Central memory CD4-positive, alpha-beta T cell (primary cell): Measurements from ENCODE around the gene HAVCR1.
"Not testable (repeated sequence)": the region's sequence is repeated elsewhere in the genome, so short reads cannot be mapped to it uniquely, and the experiment has no call there.

Experiments
- DNase-seq: peaks from one replicate; pipeline ENCODE4 v3.0.0; 2022
- total RNA-seq, 3 experiments: gene quantifications; one replicate each; lab custom pipeline; 2026; lab: John Stamatoyannopoulos, UW

The HAVCR1 gene
- total RNA-seq = 0.04 to 2.9 (median 0.87) reads per million in 3 experiments

DNA sequence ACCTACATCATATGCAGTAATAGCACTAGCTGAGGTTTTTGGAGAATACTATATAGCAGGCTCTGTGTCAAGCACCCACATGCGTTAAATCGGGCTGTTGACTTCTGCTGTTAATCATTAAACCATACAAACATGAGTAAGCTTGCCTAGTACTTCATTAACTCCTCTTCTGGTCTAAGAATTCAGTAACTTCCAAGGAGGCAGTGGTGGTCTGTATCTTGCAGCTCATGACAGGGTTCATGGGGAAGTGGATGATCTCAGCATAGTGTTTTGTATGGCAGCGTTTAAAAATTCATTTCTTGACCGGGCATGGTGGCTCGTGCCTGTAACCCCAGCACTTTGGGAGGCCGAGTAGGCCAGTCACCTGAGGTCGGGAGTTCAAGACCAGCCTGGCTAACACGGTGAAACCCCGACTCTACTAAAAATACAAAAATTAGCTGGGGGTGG lies at the start of gene HAVCR1:
HAVCR1 (minus strand) TSS at position 24 of the 447 bp plus-strand sequence. CDS start 1,173 bp downstream, outside the sequence.
- DNase-seq = no peak

DNA sequence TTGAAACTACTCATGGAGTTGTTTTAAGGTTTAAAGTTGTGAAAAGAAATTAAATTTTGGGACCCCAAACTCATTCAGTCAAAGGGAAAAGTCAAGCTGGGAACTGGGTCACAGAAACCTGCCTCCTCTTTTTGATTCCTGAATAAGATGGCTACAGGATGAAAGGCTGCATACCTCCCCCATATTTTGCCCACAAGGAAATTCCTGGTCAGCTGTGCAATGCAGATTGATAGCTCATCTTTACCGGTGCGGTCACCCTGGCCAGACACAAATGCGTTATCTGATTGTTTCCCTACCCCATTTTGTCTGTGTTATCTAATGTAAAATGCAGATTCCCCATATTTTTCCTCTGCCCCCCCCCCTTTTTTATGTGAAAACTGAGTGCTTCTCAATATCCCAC lies 48.6 kb upstream of the HAVCR1 start:
- DNase-seq = no peak

DNA sequence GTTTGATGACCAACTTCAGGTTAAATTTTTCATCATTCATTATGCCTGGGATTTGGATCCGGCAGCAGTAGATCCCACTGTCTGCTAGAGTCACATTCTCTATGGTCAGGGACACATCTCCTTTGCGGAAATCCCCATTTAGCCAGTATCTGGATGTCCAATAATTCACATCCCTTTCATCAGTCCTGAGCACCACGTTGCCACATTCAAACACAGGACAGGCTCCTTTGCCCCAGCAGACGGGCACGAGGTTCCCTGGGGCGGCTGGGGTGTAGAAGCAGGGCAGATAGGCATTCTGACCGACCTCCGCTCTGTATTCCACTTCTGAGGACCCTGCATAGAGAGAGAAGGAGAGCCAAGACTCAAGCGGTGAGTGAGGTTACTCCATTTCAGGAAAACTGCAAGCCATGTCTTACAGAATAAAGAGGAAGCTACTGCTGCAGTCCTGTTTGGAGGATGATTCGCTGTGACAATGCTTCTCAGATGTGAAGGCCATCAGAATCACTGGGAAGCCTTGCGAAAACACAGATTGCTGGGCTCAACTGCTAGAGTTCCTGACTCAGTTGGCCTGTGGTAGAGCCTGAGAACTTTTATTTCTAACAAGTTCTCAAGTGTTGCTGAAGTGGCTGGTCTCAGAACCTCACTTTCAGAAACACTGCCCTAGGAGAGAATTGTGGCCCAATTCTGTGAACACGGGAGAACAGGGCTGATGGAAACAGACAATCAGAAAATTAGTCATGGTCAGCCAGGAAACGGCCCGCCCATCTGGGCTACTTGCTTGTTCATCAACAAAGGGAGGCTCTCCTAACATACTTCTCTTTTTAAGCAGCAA lies 47.9 kb upstream of the HAVCR1 start:
- DNase-seq = no peak

DNA sequence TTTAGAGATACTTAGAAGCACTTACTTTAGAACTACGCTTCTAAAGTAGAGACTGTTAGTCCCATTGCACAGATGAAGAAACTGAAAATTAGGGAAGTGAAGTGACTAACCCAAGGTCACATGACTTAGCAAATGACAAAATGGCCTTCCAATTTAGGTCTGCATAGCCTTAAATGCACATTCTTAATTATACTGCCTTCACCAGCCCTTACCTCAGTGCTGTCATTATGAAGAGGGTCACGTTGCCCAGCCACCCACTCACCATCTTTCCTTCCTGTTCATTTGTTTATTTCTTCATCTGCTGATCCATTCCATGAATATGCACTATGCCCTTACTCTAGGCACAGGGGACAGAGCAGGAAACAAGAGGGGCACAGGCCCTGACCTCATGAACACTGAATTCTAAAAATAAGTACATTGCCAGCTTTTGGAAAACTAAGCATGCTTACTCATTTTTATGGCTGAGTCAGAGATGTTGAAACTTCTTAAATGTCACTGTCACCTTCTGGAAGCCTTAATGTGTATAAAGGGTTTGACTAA lies 41.3 kb upstream of the HAVCR1 start:
- DNase-seq = no peak

DNA sequence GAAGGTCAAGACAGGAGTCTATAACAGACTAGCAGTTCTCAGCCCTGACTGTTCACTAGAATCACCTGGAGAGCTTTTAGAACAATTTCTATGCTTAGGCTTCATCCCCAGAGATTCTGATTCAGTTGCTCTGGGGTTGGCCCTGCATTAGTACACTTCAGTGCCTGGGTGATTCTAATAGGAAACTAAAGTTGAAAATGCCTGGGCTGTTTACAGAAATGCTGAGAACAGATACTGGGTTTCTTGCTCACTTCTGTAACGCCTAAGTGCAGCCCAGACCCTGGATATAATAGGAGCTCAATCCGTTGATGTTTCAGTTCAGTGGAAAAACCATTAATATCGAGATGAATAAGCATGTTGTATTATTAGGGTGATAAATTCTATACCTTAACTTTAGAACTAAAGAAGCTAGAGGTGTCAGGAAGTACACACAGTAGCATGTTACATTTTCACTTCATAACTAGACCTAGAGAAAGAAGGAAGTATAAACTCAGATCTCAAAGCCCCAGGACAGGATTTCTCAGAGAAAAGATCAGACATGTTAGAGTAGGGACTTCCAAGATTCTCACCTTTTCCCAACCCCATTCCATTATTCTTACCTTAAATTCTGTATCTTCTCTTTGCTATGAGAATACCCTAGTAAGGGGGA lies 29.6 kb upstream of the HAVCR1 start:
- DNase-seq = no peak

DNA sequence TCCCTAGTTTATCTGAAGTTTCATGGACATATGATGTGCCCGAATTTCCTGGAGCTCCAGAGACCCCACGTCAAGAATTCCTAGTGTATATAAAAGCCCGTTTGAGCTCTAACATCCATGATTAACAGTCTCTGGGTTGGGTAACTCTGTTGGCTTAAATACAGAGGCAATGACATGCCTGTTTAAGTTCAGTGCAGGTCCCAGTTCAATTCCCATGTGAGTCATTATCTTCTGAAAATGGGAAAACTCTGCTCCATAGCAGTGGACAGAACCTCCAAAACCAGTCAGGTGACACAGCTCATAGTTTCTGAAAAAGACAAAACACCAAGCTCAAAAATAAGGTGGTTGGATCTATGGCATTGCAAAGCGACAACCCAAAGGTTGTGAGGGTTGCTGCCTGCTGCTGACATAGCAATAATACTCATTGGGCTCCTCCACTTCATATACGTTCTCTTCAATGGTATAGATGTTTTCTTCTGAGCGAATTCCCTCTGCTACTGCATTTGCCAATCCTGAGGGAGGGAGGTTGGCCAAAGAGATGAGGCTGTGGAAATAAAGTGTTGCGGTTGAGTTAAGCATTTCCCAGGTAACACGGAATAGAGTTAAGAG lies 27.9 kb upstream of the HAVCR1 start:
- DNase-seq = no peak

DNA sequence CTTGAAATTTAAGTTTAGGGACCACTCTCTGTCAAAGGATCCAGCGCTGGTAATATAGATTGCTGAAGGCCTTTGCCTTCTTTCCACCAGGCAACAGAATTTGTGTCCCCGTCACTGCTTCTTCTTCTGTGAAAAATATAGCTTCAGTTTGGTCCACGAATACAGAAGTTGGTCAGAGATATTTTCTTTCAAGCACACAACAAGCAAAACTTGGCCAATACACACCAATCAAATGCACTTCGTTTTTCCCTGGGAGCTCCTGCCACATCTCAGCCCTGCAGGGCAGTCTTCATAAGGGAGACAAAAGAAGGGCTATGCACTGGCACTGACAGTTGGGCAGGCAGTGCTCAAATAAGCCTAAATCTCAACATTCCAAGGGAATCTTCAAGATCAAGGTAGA lies 27.0 kb upstream of the HAVCR1 start:
- no peak for DNase-seq

DNA sequence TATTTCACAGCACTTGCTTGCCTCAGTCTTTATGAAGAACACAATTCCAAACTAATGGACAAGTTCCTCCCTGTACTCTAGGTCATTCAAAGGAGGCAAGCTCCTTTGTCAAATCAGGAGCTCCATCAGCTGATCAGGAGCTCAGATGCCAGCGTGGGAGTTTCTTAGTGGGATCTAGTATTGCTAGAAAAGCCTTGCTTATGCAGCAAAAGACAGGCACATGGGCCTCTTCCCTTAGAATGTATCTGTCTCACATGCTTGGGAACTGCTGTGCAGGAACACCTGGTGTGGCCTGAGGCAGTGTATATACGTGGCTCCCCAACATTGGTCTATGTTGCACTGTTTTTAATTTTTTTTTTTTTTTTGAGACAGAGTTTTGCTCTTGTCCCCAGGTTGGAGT lies 21.4 kb upstream of the HAVCR1 start:
- no peak for DNase-seq

DNA sequence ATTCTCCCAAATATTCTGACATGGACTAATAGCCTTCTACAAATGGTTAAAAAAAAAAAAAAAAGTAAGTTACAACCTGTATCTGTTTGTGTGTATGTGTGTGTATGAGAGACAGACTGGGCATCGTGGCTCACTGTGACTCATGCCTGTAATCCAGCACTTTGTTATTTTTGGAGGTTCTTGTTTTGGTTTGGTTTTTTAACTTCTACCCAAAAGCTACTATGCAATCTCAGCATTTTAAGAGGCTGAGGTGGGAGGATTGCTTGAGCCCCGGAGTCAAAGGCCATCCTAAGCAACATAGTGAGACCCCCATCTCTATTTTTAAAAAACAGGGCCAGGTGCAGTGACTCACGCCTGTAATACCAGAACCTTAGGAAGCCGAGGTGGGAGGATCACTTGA lies 17.6 kb upstream of the HAVCR1 start:
- DNase-seq = no peak

DNA sequence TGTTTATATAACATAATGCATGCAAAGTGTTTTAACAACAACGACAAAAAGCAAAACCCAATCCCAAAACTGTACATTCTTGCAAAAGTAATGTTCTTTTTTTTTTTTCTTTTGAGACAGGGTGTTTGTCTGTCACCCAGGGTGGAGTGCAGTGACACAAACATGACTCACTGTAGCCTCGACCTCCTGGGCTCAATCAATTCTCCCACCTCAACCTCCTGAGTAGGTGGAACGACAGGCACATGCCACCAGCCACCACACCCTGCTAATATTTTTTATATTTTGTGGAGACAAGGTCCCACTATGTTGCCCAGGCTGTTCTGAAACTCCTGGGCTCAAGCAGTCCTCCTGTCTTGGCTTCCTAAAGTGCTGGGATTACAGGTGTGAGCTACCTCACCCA lies 13.6 kb upstream of the HAVCR1 start:
- DNase-seq = no peak

DNA sequence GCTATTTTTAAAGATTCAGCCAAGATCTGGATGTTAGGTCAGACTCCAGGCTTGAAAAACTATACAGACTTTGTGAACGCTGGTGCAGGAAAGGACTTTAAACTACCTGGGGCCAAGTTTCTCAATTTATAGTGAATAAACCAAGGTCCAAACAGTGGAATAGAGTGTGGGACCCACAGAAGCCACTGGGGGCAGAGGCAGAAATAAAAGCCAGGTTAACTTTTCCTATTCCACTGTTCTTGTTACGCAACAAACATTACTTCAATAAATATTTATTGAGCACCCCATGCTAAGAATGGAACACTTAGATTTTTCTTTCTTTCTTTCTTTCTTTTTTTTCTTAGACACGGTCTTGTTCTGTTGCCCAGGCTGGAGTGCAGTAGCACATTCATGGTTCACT lies 11.0 kb upstream of the HAVCR1 start:
- no peak for DNase-seq

DNA sequence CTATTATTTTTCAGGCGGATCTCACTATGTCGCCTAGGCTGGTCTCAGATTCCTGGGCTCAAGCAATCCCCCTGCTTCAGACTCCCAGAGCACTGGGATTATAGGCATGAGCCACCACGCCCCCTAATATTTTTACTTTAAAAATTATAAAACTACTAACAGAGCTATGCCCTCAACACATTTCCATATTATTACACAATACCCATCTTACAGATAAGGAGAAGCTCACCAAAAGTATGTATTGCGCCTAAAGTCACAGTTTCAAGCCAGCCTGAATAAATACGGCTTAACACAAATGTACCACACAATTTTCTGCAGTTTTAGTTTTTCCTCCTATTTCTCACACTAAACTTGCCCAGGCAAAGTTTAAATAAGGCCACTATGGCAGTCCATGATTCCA lies 9.9 kb upstream of the HAVCR1 start:
- no peak for DNase-seq

DNA sequence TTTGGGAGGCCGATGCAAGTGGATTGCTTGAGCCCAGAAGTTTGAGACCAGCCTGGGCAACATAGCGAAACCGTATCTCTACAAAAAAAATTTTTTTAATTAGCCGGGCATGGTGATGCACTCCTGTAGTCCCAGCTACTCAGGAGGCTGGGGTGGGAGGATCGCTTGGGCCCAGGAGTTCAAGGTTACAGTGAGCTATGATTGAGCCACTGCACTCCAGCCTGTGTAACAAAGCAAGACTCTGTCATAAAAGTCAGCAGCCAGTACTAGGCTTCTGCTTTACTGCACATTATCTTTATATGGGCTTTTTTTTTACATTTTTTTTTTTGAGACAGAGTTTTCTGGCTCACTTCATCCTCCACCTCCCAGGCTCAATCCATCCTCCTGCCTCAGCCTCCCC lies 9.4 kb upstream of the HAVCR1 start:
- no peak for DNase-seq

DNA sequence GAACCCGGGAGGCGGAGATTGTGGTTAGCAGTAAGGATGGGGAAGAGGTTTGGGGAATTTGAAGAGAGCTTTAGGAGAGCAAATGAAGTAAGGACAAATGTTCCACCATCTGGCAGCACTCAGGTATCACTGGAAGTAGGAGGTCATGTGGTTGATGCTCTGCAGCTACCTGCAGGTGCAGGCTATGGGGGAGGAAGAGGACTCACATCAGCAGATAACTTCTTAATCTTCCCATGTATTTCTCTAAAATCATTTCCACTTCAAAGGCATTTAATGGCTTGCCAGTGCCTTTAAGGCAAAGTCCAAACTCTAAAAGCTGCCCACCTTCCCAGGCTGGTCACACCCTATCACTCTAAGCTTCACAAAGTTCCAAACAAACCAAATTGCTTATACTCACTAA lies 8.1 kb upstream of the HAVCR1 start:
- no peak for DNase-seq

DNA sequence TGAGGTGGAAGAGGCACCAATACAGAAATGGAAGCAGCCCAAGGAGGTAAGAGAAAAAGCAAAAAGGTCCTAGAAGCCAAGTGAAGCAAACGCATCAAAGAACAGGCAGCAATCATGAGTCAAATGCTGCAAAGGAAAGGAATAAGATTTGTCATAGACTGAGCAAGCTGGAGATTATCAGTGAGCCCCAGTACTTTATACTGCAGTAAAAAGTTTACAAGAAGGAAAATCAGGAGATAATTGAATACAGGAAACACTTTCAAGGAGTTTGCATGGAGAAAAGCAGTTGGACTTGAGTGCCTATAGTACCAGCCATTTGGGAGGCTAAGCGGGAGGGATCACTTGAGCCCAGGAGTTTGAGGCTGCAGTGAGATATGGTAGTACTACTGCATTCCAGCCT lies 7.2 kb upstream of the HAVCR1 start:
- DNase-seq = no peak

DNA sequence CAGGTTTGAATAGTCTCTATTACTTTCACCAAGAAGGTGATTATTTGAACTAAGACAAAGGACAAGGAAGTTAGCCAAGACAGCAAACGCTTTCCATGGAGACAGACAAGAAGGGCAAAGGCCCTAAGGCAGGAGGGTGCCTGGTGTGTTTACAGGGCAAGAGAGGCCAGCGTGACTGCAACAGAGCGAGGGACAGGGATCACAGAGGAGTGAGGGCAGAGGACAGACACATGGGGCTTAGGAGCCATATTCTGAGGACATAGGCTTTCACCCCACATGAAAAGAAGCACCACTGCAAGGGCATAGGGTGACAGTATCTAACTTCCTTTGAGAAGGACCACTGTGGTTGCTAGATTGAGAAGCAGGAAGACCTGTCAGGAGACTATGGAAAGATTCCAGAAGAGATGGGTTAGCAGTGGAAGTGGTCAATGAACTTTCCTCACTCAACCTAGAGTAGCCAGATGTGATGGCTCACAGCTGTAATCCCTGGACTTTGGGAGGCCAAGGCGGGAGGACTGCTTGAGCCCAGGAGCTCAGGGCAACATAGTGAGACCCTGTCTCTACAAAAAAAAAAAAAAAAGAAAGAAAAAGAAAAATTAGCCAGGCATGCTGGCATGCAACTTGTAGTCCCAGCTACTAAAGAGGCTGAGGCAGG lies 5.0 kb upstream of the HAVCR1 start:
- DNase-seq = no peak

DNA sequence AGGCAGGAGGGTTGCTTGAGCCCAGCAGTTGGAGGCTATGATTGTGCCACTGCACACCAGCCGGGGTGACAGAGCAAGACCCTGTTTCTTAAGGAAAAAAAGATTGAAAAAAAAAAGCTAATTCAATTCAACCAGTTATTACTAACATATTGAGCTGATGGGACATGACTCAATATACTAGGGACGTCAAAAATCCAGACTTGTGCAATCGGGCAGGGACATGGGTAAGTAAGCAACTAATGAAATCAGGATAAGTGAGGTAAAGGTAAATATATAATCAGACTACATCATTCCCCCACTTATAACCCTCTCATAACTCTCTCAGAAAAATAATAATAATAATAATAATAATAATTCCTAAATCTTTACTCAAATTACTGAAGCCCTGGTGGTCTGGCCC lies 975 bp upstream of the HAVCR1 start:
- DNase-seq = no peak

DNA sequence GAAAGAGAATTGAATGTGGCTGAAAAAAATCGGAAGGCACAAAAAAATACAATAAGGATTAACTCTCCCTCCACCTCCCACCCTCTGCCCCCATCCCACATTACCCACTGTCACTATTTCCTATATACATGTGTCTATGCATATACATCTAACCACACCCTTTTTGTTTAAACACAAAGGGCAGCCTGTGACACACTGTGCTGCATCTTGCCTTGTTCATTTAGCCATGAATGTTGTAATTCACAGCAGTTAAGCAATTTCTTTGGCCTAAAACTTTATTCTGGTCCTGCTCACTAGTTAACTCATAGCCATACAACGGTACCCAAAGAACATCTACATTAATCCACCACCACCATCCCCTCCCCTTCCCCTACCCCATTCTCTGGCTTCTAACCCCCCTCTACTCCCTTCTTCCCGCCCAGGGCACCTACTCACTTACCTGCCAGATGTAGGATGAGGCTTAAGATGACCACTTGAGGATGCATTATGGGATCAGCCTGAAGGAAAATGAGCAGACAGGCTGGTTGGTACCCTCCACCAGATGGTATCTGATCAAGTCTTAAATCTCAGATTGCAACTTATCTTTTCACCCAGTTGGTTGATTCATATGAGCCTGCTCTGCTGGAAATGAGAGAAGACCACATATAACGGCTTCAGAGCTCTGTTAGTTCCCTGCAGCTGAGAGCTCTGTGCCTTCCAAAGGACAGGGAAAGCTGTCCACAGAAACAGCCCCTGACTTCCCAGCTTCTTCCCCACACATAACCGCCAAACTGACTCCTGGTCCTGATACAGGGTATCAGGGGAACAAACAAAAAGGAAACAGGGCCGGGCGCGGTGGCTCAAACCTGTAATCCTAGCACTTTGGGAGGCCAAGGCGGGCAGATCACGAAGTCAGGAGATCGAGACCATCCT lies 1.2 kb downstream of the HAVCR1 start:
- no peak for DNase-seq

DNA sequence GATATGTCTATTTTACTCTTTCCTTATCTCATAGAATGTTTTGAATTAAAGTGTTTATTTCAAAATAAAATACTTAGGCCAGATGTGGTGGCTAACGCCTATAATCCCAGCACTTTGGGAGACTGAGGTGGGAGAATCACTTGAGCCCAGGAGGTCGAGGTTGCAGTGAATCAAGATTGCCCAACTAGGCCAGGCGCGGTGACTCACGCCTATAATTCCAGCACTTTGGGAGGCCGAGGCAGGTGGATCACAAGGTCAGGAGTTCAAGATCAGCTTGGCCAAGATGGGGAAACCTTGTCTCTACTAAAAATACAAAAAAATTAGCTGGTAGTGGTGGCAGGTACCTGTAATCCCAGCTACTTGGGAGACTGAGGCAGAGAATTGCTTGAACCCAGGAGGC lies 2.1 kb downstream of the HAVCR1 start:
- not testable (repeated sequence) for DNase-seq

DNA sequence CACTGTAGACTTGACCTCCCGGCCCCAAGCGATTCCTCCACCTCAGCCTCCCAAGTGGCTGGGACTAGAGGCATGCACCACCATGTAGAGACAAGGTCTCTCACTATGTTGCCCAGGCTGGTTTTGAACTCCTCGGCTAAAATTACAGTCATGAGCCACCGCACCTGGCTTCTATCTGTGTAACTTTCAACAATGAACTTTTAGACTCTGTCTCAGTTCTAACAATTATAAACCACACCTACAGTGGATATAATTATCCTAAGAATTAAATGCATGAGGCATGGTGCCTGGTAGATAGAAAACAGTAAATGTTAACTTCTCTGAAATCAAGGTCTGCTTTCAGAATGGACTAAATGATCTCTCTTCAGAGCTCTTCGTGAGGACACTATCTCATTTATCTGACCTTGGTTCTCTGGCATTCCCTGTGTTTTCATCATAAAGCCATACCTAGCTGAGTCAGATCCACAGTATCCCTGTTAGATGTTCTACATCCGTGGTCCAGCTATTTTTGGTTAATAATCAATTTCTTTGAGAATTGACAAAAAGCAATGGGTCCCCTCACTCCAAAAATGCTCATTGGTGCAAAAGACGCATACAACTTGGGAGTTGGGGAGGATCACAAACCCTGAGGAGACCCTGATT lies 7.2 kb downstream of the HAVCR1 start:
- no peak for DNase-seq

DNA sequence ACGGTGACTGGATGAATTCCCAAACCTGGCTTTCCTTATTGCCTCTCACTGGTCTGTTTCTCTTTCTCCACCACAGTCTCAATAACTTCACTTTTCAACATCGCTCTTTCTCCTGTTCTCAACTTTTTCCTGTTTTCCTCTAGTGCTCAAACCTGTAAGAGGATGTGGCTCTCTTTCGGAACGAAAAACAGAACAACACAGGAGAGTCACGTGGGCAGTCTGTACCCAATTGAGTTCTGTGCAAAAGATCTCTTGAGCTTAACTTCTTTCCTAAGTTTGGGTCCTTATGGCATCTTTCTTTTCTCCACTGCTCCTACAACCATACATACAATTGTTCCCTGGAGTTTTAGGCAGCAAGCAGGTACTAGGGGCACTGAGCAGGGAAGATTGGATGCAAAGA lies 8.9 kb downstream of the HAVCR1 start:
- DNase-seq = no peak
